Tibial nerve (tissue), 4 donors: ENCODE measurements around the gene SAMD10. TPM values are rescaled to one million over a fixed set of nuclear protein-coding genes. Genes with fewer than 3 reads are reported as not detected.

Experiments
- DNase-seq, 2 donors: peaks; one replicate each; pipeline ENCODE4 v3.0.0-alpha.2; 2019; ENCODE audit warnings: low spot score in 2 of 2
- H3K27ac ChIP-seq, 4 donors: fragments of 200-600 bp; sonication (generic) in 3 of 4; one replicate each; pipeline ENCODE4 v1.5.1; 2017 to 2019; ENCODE audit warnings: mild to moderate bottlenecking in 1 of 4
- H3K27me3 ChIP-seq, 2 donors: fragments of 200-600 bp; sonication (generic) in 1 of 2; one replicate each; pipeline versions ENCODE4 v1.5.1 to v1.6.0; 2017 to 2019
- H3K36me3 ChIP-seq, 3 donors: fragments of 200-600 bp; sonication (generic); one replicate each; pipeline ENCODE4 v1.5.1; 2018 to 2019
- H3K4me1 ChIP-seq, 4 donors: fragments of 200-600 bp; sonication (generic) in 3 of 4; one replicate each; pipeline ENCODE4 v1.5.1; 2017 to 2019
- H3K4me3 ChIP-seq, 4 donors: fragments of 200-600 bp; sonication (generic) in 3 of 4; one replicate each; pipeline ENCODE4 v1.5.1; 2017 to 2019; ENCODE audit warnings: mild to moderate bottlenecking in 1 of 4, moderate library complexity in 1 of 4
- H3K9me3 ChIP-seq, 4 donors: fragments of 200-600 bp; sonication (generic) in 3 of 4; one replicate each; pipeline ENCODE4 v1.5.1; 2017 to 2019
- EP300 ChIP-seq, 2 donors: sonication (generic); formaldehyde crosslinking; IDR thresholded peaks; one replicate each; pipeline ENCODE4 v1.6.1; 2017; ENCODE audit warnings: antibody characterized with exemption in 2 of 2, mild to moderate bottlenecking in 1 of 2
- POLR2A ChIP-seq, 2 donors: fragments of 450-650 bp; IDR thresholded peaks; one replicate each; pipeline ENCODE4 v1.6.1; 2017; ENCODE audit warnings: antibody characterized with exemption in 2 of 2, mild to moderate bottlenecking in 2 of 2, moderate library complexity in 2 of 2
- WGBS, 2 donors: methylation state at CpG; one replicate each; pipeline ENCODE4 v1.1.5; 2018; 5-methylcytosine and 5-hydroxymethylcytosine counted together
- total RNA-seq, 4 donors: library from RNA; depleted of rRNA; stranded (reverse); fragments of >200 nt; gene quantifications; one replicate each; pipeline ENCODE4 v1.1.0, GENCODE V29; 2016
- TF ChIP-seq, protein P1 (sequence below), 5 experiments: fragments of 200-600 bp in 3 of 5; fragments of 450-650 bp in 2 of 5; sonication (generic) in 3 of 5; IDR thresholded peaks; one replicate each; pipeline ENCODE4 v1.5.1; 2016 to 2019; ENCODE audit warnings: antibody characterized with exemption in 5 of 5, mild to moderate bottlenecking in 3 of 5, moderate library complexity in 2 of 5

The SAMD10 gene
- total RNA-seq, 4 donors from 2014 or later, result 1.3 to 5.1 (median 2.8) TPM

DNA sequence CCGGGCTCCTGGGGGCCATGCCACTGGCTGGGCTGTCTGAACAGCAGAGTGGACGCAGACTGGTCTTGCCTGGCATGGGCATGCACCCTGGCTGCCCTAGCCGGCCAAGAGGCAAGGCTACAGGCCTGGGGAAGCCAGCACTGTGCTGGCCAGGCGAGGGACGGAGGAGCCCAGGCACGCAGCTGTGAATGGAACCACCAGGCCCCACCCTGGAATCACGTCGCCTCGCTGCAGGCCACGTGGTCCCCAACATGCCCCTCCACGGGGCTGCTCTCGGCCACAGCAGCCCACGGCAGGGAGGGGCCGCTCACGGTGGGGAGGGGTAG lies 27.3 kb downstream of the SAMD10 start:
- TF ChIP-seq POLR2A (IDR thresholded peaks at IDR 0.05) (no peak), EP300 (IDR thresholded peaks at IDR 0.05) (no peak)
- TF ChIP-seq, protein P1, sequence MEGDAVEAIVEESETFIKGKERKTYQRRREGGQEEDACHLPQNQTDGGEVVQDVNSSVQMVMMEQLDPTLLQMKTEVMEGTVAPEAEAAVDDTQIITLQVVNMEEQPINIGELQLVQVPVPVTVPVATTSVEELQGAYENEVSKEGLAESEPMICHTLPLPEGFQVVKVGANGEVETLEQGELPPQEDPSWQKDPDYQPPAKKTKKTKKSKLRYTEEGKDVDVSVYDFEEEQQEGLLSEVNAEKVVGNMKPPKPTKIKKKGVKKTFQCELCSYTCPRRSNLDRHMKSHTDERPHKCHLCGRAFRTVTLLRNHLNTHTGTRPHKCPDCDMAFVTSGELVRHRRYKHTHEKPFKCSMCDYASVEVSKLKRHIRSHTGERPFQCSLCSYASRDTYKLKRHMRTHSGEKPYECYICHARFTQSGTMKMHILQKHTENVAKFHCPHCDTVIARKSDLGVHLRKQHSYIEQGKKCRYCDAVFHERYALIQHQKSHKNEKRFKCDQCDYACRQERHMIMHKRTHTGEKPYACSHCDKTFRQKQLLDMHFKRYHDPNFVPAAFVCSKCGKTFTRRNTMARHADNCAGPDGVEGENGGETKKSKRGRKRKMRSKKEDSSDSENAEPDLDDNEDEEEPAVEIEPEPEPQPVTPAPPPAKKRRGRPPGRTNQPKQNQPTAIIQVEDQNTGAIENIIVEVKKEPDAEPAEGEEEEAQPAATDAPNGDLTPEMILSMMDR (IDR thresholded peaks at IDR 0.05), result no peak
- H3K27me3 ChIP-seq, result no peaks in the 10 kb centered on the region
- DNase-seq, result no peak
- H3K9me3 ChIP-seq, result no peaks in the 10 kb centered on the region
- H3K36me3 ChIP-seq, result no peaks in the 10 kb centered on the region
- peak overlapping the region in 3 of 4 donors; percentile 81 to 92 (median 90) for H3K27ac ChIP-seq
- WGBS, 2 donors, result 69 to 81% methylated on average over 9 to 13 of the region's 15 CpGs
- H3K4me1 ChIP-seq, result peaks cover 0 to 89% (median 78%) of the 10 kb centered on the region in 4 donors
- H3K4me3 ChIP-seq, result no peak overlapping the region

DNA sequence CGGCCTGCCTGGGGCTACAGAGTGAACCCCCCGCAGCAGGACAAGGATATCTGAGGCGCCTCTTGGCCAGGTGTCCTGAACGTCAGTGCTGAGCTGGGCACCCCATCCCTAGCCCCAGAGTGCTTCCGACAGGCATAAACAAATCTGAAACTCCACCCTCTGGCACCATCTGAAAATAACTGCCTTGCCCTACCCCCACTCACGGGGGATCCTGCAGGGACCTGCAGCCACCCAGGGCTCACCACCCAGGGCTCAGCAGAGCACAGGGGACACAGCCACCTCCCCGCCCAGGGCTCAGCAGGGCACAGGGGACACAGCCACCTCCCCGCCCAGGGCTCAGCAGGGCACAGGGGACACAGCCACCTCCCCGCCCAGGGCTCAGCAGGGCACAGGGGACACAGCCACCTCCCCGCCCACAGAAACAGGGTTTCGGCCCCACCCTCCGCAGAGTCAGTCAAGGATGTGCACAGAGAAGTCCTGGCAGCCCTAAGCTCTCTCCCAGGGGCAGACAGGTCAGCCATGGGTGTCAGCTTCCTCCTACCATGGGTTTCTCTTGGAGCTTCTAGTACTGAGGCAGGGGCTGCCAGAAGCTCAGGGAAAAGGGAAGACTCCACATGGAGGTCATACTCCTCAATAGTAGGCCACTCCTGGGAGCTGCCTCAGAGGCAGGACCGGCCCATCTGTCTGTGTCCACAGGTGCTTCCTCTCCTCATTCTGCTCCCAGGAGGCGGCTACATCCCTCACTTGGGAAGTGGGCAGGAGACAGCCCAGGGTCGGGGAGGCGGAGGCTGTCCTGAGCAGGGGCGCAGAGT lies 27.8 kb downstream of the SAMD10 start:
- no peaks in the 10 kb centered on the region for H3K9me3 ChIP-seq
- H3K4me1 ChIP-seq, result peaks cover 0 to 85% (median 75%) of the 10 kb centered on the region in 4 donors
- 66 to 74% methylated on average over 12 to 13 of the region's 17 CpGs for WGBS, 2 donors
- H3K36me3 ChIP-seq, result peaks cover 0 to under 1% (median 0%) of the 10 kb centered on the region in 3 donors
- no peak for DNase-seq
- TF ChIP-seq, protein P1 (IDR thresholded peaks at IDR 0.05), result no peak
- TF ChIP-seq POLR2A (IDR thresholded peaks at IDR 0.05) (no peak), EP300 (IDR thresholded peaks at IDR 0.05) (no peak)
- H3K4me3 ChIP-seq, result no peak overlapping the region
- no peaks in the 10 kb centered on the region for H3K27me3 ChIP-seq
- H3K27ac ChIP-seq, result peak overlapping the region in 3 of 4 donors; percentile 81 to 92 (median 90)

DNA sequence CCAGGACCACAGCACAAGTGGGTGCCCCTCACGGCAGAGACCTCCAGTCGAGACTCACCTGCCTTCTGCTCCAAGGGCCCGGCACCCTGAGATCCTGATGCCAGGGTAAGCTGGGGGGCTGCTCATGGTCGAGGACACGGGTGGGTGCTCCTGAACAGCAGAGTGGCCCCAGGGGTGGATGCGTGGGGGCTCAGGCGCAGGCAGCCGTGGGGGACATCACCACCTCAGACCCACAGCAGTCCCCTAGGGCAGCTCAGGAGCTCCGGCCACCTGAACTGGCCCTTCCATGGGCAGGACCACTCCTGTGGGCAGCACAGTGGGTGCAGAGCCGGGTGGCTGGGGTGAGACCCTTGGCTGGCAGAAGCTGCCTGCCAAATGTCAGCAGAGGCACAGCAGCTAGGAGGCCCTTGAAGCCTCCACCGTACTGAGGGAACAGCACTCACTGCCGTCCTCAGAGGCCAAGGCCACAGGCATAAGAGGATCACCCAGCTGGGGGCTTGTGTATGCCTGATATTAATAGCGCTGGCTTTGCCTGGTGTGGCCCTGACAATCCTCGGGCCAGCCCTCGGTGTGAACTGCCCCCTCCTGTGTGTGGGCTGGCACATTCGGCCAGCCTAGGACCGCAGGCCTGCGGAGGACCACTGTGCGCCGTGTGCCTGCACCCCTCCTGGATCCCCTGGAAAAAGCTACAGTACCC lies 28.6 kb downstream of the SAMD10 start:
- H3K9me3 ChIP-seq, result no peaks in the 10 kb centered on the region
- WGBS, 2 donors, result 67 to 69% methylated on average over 15 to 20 of the region's 20 CpGs
- DNase-seq, result no peak
- no peak for TF ChIP-seq POLR2A (IDR thresholded peaks at IDR 0.05)
- TF ChIP-seq EP300 (IDR thresholded peaks at IDR 0.05), result no peak
- TF ChIP-seq, protein P1 (IDR thresholded peaks at IDR 0.05), result no peak
- H3K4me3 ChIP-seq, result no peak overlapping the region
- H3K4me1 ChIP-seq, result peaks cover 0 to 85% (median 74%) of the 10 kb centered on the region in 4 donors
- peak overlapping the region; percentile 81 to 92 (median 90) for H3K27ac ChIP-seq
- peaks cover 0 to 8% (median 0%) of the 10 kb centered on the region in 3 donors for H3K36me3 ChIP-seq
- H3K27me3 ChIP-seq, result no peaks in the 10 kb centered on the region

DNA sequence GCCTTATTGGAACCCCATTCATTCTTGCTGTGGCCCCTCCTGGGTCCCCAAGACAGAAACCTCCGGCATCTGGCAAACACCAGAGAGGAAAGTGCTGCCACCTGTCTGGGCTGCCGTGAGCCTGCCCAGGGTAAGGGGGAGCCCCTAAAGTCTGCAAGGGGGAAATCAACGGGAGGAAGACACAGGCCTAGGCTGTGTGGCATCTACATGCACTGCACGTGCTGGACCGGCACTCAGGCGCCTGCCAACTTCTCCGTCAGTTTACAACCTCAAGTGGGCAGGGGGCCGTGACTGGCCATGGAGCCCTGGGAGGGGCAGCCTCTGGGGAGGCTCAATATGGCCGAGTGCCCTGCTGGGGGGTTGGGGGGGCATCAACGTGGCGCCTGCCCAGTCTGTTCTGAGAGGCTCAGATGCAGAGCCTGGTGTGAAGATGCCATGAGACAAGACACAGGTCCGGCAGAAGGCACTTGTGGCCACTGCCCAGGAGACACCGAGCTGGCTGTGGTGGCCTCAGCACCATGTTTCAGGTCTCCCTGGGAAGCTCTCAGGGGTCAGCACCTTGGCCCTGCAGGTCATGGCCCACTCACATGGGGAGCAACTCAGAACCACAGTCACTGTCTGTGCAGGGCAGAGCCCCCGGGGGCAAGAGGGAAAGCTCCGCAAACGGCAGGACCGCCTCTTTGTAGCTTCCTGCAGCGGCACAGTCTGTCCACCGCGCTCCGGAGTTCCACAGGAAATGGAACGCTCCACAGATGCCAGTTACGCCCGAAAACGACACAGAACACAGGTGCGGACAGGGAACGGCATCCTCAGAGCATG lies 31.6 kb downstream of the SAMD10 start:
- 23 to 40% methylated on average over 23 to 25 of the region's 27 CpGs for WGBS, 2 donors
- Histone ChIP-seq H3K27ac (peak overlapping the region in 3 of 4 donors; percentile 81 to 90 (median 90)), H3K4me3 (no peak overlapping the region), H3K4me1 (peaks cover 0 to 72% (median 54%) of the 10 kb centered on the region in 4 donors), H3K9me3 (no peaks in the 10 kb centered on the region), H3K36me3 (peaks cover 0 to 39% (median 10%) of the 10 kb centered on the region in 3 donors), H3K27me3 (no peaks in the 10 kb centered on the region)
- no peak for DNase-seq
- TF ChIP-seq, protein P1 (IDR thresholded peaks at IDR 0.05), result no peak
- TF ChIP-seq EP300 (IDR thresholded peaks at IDR 0.05) (no peak), POLR2A (IDR thresholded peaks at IDR 0.05) (no peak)
